Activated effector memory CD4-positive, alpha-beta T cell treated with anti-CD3 and anti-CD28 coated beads, Interleukin-2, amount 50 U/mL, for 16 hours (primary cell): Measurements from ENCODE around the gene TSGA10.
A peak's percentile ranks its signal among the peaks of the same experiment; 100 is the strongest.
"Not testable (repeated sequence)": the region's sequence is repeated elsewhere in the genome, so short reads cannot be mapped to it uniquely, and the experiment has no call there.

Experiments
- DNase-seq: peaks from one replicate; pipeline ENCODE4 v3.0.0-alpha.2; 2020

Gene TSGA10

DNA sequence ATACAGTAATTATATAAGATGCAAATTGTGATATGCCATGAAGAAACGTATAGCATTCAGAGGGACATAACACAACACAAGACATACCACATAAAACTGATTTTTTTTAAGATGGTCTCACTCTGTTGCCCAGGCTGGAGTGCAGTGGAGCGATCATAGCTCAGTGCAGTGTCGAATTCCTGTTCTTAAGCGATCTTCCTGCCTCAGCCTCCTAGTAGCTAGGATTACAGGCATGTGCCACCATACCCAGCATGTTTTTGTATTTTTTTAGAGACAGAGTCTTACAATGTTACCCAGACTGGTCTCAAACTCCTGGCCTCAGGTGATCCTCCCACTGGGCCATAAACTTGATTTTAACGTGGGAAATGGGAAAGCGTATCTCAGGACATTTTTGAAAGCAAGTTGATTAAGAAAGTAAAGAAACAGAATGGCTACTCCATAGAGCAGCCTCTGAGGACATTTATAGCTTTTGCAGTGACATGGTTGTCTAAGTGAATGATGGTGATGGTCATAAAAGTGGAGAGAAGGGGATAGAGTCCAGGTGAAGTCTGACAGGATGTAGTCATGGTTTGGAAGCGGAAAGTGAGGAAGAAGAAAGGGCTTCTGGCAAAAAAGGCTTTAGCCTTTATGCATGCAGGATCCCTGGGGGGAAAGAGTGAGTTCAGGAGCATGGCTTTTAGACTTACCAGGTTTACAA lies 2.4 kb downstream of the TSGA10 start:
- DNase-seq = no peak

DNA sequence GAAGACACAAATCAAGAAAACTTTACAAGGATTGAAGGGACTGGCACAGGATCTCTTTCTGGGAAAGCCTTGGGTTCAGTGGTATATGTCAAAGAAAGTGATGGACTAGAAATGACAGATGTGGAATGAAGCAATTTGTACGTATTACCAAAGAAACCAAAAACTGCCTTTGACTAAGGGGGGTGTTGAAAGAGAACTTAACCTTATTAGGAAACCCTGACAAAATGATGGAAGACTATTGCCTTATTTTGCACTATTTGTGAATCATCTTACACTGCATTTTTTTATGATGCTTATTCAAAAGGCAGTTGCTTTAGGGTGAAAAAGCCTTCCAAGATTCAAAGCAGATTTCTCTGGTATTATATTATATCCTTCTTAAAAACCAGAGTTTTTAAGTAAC lies 4.0 kb downstream of the TSGA10 start:
- no peak for DNase-seq

DNA sequence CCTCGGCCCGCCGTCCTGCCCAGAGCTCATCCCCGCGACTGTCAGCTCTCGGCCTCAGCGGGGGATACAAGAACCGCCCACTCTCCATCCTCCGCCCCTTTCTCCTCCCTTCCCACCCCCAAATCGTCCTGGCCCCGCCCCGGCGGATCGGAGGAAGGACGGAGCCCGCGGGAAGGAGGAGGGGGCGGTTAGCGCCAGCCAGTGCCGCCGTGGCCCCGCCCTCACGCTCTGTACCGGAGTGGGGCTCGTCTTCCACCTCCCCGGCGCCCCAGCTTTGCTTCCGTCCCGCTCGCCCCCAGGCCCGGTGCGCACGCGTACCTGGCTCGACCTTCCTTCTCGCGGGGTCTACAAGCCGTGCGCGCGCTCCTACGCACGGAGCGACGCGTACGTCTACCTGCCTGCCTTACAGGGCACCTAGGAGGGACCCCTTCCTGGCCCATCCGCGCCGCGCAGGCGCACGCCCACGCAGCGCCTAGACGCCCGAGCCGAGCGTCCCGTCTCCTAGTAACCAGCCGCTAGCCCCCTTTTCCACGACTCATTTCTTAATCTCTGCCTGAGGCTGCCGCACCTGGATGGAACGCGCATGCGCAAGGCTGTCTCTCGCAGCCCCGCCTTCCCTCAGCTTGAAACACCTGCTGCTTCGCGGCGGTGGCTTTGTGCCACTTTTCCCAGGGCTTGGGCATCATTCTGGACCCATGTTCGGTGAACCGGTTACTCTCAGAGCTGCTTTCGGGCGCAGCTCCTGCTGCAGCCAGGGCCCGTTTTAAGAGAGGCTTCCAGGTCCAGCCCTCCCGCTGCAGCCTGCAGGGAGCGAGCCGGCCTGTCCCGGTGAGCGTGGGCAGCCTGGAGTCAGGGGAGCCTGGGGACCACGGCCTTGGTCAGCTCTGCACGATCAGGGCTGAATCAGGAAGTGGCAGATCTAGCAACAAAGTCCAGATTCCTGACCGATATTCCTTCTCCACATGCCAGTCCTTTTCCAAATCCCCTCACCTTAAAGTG lies 13.3 kb downstream of the TSGA10 start, which contains the start of gene C2orf15:
Gene C2orf15 (plus strand): TSS at position 598 of the 999 bp plus-strand sequence. CDS start 8,852 bp downstream, outside the sequence.
- peak; percentile 99 for DNase-seq

DNA sequence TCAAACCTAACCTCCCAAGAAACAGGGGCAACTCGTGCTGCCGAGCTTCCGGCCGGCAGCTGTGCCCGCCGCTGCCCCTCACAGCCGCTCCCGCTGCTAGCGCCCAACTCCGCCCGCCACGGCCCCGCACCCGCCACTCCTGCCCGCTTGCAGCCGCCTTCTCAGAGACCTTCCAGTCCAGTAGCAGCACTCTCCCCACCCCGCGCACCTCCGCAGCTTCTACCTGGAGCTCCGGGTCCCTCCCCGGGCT lies 14.0 kb downstream of the TSGA10 start:
- no peak for DNase-seq

DNA sequence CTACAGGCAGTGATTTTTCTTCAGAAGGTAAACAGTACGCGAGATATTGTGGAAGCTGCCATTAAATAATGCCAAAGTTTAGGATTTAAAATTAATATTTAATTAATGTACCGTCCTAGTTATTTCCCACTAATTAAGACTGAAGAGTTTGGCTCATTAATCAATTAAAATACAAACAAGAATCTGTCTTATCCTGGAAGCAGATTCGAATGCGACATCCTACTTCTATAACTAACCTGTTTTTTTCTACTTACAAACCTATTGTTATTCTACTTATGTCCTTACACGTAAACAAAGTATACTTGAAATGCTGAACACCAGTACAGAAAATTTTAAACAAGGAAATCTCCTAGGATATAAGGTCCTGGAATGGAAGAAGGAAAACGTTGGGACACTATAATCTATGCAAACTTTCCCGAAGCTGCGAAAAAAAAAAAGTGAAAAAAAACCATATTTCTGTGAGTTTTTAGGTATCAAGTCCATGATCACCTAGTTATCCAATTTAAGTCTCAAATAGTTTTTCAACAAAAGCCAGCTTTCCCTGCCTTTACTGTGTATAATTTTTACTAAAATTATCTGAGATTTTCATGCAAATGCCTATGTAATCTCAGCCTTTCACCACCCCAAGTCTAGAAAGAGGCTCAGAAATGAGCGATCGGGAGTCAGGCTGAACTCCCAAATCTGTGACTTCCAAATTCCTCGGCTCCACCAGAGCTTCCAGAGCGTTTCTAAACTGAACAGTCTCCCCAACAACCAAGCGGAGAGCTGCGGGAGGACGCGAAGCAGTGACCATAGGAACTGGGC lies 14.5 kb downstream of the TSGA10 start:
- no peak for DNase-seq

- no peak for DNase-seq
These were observed 15.7 kb downstream of the TSGA10 start for GRCh38 chr2:99139003-99139402.

DNA sequence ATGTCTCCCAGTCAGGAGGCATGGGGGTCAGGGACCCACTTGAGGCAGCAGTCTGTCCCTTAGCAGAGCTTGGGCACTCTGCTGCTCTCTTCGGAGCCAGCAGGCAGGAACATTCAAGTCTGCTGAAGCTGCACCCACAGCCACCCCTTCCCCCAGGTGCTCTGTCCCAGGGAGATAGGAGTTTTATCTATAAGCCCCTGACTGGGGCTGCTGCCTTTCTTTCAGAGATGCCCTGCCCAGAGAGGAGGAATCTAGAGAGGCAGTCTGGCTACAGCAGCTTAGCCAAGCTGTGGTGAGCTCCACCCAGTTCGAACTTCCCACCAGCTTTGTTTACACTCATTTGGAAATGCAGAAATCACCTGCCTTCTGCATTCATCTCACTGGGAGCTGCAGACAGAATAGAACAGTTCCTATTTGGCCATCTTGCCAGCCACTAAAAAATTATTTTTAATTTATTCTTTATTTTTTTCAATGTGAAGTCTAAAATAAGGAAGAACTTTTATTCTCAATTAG lies 19.6 kb downstream of the TSGA10 start:
- not testable (repeated sequence) for DNase-seq

- DNase-seq = no peak
These were observed 26.8 kb downstream of the TSGA10 start for GRCh38 chr2:99127981-99128380.

- DNase-seq = no peak
These were observed 42.1 kb downstream of the TSGA10 start for GRCh38 chr2:99112617-99113016.

- no peak for DNase-seq
These were observed 42.8 kb downstream of the TSGA10 start for GRCh38 chr2:99111945-99112344.

DNA sequence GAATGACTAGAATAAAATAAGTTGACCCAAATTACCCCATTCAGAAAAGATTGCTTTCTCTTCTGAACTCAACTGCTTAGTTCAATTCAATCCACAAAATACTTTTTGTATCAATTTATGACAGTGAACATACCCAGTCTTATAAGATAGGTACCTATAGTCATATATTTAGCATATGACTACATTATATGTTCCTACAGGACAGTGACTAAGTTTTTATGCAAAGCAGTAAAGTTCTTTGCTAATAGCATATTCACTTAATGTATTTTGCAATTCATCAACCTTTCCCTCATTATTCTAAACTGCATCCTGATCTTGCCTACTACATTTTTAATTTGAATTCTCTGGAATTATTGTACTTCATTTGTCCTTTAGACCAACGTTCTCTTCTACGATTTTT lies 43.5 kb downstream of the TSGA10 start:
- DNase-seq = no peak

DNA sequence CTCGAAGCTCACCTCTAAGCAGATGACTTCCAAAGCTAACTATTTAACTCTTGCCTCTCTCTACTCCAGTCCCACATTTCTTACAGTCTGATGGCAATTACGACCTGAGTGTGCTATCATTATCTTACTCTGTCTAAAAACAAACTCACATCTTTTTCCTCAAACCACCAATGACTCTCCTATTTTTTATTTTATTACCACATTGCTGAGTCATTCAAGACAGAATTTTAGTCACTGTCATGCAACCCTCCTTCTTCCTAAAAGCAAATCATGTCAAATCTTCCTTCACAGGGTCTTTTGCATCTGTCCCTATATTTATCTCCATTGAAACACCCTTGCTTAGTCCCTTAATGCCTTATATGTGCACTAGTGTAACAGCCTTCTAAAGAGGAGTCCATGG lies 47.8 kb downstream of the TSGA10 start:
- DNase-seq = no peak

DNA sequence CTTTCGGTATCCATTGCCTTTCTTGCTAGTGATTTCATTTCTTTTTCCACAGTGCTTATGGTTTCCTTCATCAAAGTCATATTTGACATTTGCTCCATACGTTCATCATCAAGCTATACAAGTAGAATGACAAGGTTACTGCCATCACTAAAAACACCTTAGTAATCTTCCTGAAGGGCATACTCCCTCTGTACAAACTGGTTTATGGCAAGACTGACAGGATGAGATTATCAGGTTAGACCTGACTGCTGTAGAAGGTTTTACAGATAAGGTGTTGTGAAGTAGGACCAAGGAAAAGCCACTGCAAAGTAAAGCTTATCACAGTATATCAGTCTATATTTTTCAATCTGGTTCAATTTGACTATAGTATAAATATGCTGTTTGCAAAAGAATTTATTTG lies 50.7 kb downstream of the TSGA10 start:
- DNase-seq = no peak

DNA sequence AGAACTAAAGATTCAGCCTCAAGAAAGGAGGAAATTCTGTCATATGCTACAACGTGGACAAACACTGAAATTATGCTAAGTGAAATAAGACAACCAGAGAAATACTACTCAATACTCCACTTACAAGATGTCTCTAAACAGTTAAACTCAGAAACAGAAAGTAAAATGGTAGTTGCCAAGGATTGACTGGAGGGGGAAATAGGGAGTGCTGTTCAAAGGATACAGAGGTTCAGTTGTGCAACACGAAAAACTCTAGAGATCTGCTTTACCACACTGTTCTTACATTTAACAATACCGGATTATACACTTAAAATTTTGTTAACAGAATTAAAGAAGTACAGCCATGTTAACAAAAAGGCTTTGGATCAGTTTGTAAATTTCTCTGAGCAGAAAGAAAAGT lies 53.0 kb downstream of the TSGA10 start:
- no peak for DNase-seq

DNA sequence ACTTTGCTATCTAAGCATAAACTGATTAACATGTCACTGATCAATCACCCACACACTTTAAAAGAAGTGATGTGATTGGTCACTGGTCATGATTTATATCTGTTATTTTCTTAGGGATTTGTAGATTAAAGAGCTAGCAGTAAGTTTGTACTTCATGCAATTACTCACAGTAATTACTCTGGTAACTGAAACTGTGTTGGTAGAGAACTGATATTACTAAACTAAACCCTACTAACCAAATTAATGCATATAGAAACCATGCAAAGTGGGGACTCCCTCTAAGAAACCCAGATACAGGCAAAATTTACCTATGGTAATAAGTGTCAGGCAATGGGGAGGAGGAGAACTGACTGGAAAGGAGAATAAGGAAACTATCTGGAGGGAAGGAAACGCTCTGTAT lies 58.0 kb downstream of the TSGA10 start:
- no peak for DNase-seq

DNA sequence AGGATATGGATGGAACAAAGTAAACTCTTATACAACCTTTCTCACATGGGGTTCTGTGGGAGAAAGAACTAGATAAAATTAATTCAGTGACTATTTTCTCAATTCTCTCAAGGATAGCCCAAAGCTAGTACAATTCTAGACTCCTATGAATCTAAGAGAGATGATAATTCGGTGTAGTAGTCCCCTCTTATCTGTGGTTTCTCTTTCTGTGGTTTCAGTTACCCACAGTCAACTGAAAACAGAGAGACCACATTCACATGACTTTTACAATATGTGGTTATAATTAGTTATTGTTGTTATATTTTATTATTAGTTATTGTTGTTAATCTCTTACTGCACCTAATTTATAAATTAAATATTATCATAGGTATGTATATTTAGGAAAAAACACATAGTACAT lies 66.7 kb downstream of the TSGA10 start:
- no peak for DNase-seq

DNA sequence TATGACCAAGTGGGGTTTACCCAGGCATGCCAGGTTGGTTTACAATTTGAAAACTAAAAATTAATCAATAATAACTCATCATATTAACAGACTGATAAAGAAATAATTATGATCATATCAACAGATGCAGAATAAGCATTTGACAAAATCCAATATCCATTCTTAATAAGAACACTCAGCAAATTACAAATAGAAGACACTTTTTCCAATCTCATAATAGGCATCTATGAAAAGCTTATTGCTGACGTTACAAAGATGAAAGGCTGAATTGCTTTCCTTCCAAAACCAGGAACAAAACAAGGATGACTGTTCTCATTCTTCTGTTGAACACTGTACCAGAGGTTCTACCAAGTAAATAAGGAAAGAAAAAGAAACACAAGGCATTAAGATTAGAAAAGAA lies 68.4 kb downstream of the TSGA10 start:
- no peak for DNase-seq

DNA sequence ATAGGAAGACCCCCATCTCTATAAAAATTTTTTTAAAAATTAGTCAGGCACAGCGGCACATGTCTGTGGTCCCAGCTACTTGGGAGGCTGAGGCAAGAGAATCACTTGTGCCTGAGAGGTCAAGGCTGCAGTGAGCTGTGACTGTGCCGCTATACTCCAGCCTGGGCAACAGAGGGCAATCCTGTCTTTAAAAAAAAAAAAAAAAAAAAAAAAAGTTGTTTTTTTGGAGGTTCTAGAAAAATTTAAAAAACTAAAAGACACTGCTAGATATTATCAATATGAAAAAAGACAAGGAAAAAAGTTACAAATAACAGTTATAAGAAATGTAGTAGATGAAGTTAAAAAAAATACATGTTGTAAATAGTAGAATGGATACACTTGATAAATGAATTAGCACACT lies 69.3 kb downstream of the TSGA10 start:
- no peak for DNase-seq

GRCh38 chr2:99084256-99084655 lies 70.5 kb downstream of the TSGA10 start:
- no peak for DNase-seq

DNA sequence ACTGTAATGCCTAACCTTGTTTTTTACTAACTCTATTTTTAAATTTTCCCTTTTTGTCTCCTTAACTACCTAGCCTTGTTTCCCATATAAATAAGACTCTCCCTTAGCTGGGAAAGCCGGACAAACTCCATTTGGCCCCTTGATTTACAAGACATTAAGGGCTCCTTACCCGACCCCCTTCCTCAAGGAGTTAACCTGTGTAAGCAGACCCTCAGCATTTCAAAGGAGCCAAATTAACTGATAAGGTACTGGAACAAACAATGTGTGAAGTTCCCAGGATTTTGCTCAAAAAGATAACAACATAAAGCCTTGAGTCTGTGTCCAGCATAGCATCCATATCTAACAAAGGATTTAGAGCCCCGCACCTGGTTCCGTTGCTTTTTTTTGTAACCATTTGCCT lies 72.9 kb downstream of the TSGA10 start:
- DNase-seq = no peak

GRCh38 chr2:99079226-99079625 lies 75.5 kb downstream of the TSGA10 start:
- DNase-seq = no peak

DNA sequence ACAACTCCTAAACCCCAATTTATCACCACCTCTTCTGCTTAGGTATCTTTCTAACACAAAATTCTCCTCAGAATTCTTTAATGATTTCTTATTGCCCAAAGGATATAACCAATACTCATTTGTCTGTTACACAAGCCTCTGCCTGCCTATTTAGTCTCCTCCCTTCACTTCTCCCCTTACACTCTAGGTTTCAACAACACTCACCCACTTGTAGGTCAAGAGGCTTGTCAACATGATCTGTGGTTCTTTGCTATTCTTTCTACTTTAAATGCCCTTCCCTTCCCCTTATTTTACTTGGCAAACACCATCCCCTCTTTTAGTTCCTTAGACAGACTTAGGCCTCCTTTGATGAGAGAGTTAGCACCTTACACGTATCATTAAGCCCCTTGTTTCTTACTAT lies 82.2 kb downstream of the TSGA10 start:
- DNase-seq = no peak
